ENCODE results near the gene HBE1.
"Not testable (repeated sequence)": the region's sequence is repeated elsewhere in the genome, so short reads cannot be mapped to it uniquely, and the experiment has no call there.

HBE1 gene

GRCh38 chr11:5277807-5278382, 8.2 kb upstream of the HBE1 start:
- no peak overlapping the region for H3K4me3 ChIP-seq (ENCODE audit: low read length)
- TF ChIP-seq ZNF274 (IDR thresholded peaks at IDR 0.05; ENCODE audit: low read depth, low read length) = no peak

- H3K4me3 ChIP-seq (ENCODE audit: low read length) = no peak overlapping the region
- no peak for TF ChIP-seq ZNF274 (IDR thresholded peaks at IDR 0.05; ENCODE audit: low read depth, low read length)
These were observed 7.0 kb upstream of the HBE1 start for GRCh38 chr11:5276697-5277096.

- no peak overlapping the region for H3K4me3 ChIP-seq (ENCODE audit: low read length)
- TF ChIP-seq ZNF274 (IDR thresholded peaks at IDR 0.05; ENCODE audit: low read depth, low read length) = no peak
These were observed 5.8 kb upstream of the HBE1 start for GRCh38 chr11:5275369-5276110.

GRCh38 chr11:5274395-5274794, 4.7 kb upstream of the HBE1 start:
- TF ChIP-seq ZNF274 (IDR thresholded peaks at IDR 0.05; ENCODE audit: low read depth, low read length) = no peak

GRCh38 chr11:5272395-5273017, 2.8 kb upstream of the HBE1 start:
- H3K4me3 ChIP-seq (ENCODE audit: low read length) = no peak overlapping the region
- no peak for TF ChIP-seq ZNF274 (IDR thresholded peaks at IDR 0.05; ENCODE audit: low read depth, low read length)

More at GRCh38 chr11:5274395-5274794, 4.7 kb upstream of the HBE1 start:
- no peak overlapping the region for H3K4me3 ChIP-seq (ENCODE audit: low read length)

- TF ChIP-seq ZNF274 (IDR thresholded peaks at IDR 0.05; ENCODE audit: low read depth, low read length) = no peak
These were observed 2.6 kb downstream of the HBE1 start for GRCh38 chr11:5267033-5267563.

GRCh38 chr11:5266609-5267008, 3.1 kb downstream of the HBE1 start:
- no peak overlapping the region for H3K4me3 ChIP-seq (ENCODE audit: low read length)

More at GRCh38 chr11:5267033-5267563, 2.6 kb downstream of the HBE1 start:
- no peak overlapping the region for H3K4me3 ChIP-seq (ENCODE audit: low read length)

GRCh38 chr11:5265832-5266231, 3.9 kb downstream of the HBE1 start:
- no peak for TF ChIP-seq ZNF274 (IDR thresholded peaks at IDR 0.05; ENCODE audit: low read depth, low read length)
- no peak overlapping the region for H3K4me3 ChIP-seq (ENCODE audit: low read length)

More at GRCh38 chr11:5266609-5267008, 3.1 kb downstream of the HBE1 start:
- TF ChIP-seq ZNF274 (IDR thresholded peaks at IDR 0.05; ENCODE audit: low read depth, low read length) = no peak

GRCh38 chr11:5258543-5259262, 11.0 kb downstream of the HBE1 start:
- H3K4me3 ChIP-seq (ENCODE audit: low read length) = no peak overlapping the region
- no peak for TF ChIP-seq ZNF274 (IDR thresholded peaks at IDR 0.05; ENCODE audit: low read depth, low read length)

GRCh38 chr11:5257296-5257695, 12.4 kb downstream of the HBE1 start:
- H3K4me3 ChIP-seq (ENCODE audit: low read length) = no peak overlapping the region
- no peak for TF ChIP-seq ZNF274 (IDR thresholded peaks at IDR 0.05; ENCODE audit: low read depth, low read length)

GRCh38 chr11:5254646-5255413, 14.9 kb downstream of the HBE1 start, which contains the start of gene HBG2:
Gene HBG2 (minus strand): TSS chr11:5254781. CDS start chr11:5254728, 53 bp downstream.
- not testable (repeated sequence) for H3K4me3 ChIP-seq (ENCODE audit: low read length)

- not testable (repeated sequence) for H3K4me3 ChIP-seq (ENCODE audit: low read length)
These were observed 15.7 kb downstream of the HBE1 start for GRCh38 chr11:5254023-5254422.

- H3K4me3 ChIP-seq (ENCODE audit: low read length) = not testable (repeated sequence)
These were observed 16.3 kb downstream of the HBE1 start for GRCh38 chr11:5253440-5253839.

- no peak overlapping the region for H3K4me3 ChIP-seq (ENCODE audit: low read length)
- no peak for TF ChIP-seq ZNF274 (IDR thresholded peaks at IDR 0.05; ENCODE audit: low read depth, low read length)
These were observed 16.9 kb downstream of the HBE1 start for GRCh38 chr11:5252919-5253265.

Data from GM08714 (cell line).